Mammary epithelial cell (primary cell): ENCODE results near the gene SLC30A4.

ENCODE experiments used
- EZH2 ChIP-seq: IDR thresholded peaks from 2 replicates; pipeline ENCODE4 v1.6.1; 2012; ENCODE audit warnings: low read length, inconsistent platforms, borderline replicate concordance
- TF ChIP-seq, protein P1 (sequence below), 2 donors: IDR thresholded peaks in 1 of 2; conservative IDR thresholded peaks in 1 of 2; 2 replicates each; pipeline ENCODE4 v1.5.1; 2011 to 2012; ENCODE audit warnings: inconsistent platforms in 2 of 2, low read length in 2 of 2, mild to moderate bottlenecking in 2 of 2, control low read depth in 1 of 2, low read depth in 1 of 2; ENCODE audit not compliant: insufficient read depth in 1 of 2; ENCODE audit errors: extremely low read depth in 1 of 2

GRCh38 chr15:45540531-45540930 is 18.0 kb upstream of the SLC30A4 start:
- TF ChIP-seq, protein P1, sequence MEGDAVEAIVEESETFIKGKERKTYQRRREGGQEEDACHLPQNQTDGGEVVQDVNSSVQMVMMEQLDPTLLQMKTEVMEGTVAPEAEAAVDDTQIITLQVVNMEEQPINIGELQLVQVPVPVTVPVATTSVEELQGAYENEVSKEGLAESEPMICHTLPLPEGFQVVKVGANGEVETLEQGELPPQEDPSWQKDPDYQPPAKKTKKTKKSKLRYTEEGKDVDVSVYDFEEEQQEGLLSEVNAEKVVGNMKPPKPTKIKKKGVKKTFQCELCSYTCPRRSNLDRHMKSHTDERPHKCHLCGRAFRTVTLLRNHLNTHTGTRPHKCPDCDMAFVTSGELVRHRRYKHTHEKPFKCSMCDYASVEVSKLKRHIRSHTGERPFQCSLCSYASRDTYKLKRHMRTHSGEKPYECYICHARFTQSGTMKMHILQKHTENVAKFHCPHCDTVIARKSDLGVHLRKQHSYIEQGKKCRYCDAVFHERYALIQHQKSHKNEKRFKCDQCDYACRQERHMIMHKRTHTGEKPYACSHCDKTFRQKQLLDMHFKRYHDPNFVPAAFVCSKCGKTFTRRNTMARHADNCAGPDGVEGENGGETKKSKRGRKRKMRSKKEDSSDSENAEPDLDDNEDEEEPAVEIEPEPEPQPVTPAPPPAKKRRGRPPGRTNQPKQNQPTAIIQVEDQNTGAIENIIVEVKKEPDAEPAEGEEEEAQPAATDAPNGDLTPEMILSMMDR (conservative IDR thresholded peaks at IDR 0.05 in 1 of 2, IDR thresholded peaks at IDR 0.05 in 1 of 2; ENCODE audit: extremely low read depth in 1 of 2, insufficient read depth in 1 of 2, low read depth in 1 of 2, low read length in 2 of 2), result no peak
- TF ChIP-seq EZH2, result no peak
